Ecto neural progenitor cell (in vitro differentiated cells): ENCODE data around the gene ACTN1.

Experiments
- DNase-seq: peaks from one replicate; pipeline ENCODE4 v3.0.0-alpha.2; 2018; ENCODE audit warnings: low spot score

Gene ACTN1

GRCh38 chr14:68969278-68970033, 9.6 kb downstream of the ACTN1 start:
- no peak for DNase-seq

- no peak for DNase-seq
These were observed 10.4 kb downstream of the ACTN1 start for GRCh38 chr14:68968721-68969120.

GRCh38 chr14:68968051-68968450, 11.1 kb downstream of the ACTN1 start:
- no peak for DNase-seq

- DNase-seq, result no peak
These were observed 11.6 kb downstream of the ACTN1 start for GRCh38 chr14:68967459-68967940.

- DNase-seq, result no peak
These were observed 12.2 kb downstream of the ACTN1 start for GRCh38 chr14:68966872-68967301.

GRCh38 chr14:68965261-68965761, 13.8 kb downstream of the ACTN1 start:
- DNase-seq, result no peak

GRCh38 chr14:68964300-68965093, 14.6 kb downstream of the ACTN1 start:
- no peak for DNase-seq

GRCh38 chr14:68962681-68963080, 16.4 kb downstream of the ACTN1 start:
- DNase-seq, result no peak

- DNase-seq, result no peak
These were observed 17.1 kb downstream of the ACTN1 start for GRCh38 chr14:68961781-68962584.

GRCh38 chr14:68961361-68961760, 17.7 kb downstream of the ACTN1 start:
- no peak for DNase-seq

- no peak for DNase-seq
These were observed 19.0 kb downstream of the ACTN1 start for GRCh38 chr14:68960123-68960522.

- no peak for DNase-seq
These were observed 20.1 kb downstream of the ACTN1 start for GRCh38 chr14:68959035-68959434.

- no peak for DNase-seq
These were observed 20.5 kb downstream of the ACTN1 start for GRCh38 chr14:68958553-68958952.

GRCh38 chr14:68957775-68958174, 21.3 kb downstream of the ACTN1 start:
- DNase-seq, result no peak

GRCh38 chr14:68956724-68957123, 22.4 kb downstream of the ACTN1 start:
- DNase-seq, result no peak

- no peak for DNase-seq
These were observed 23.3 kb downstream of the ACTN1 start for GRCh38 chr14:68955851-68956179.

- no peak for DNase-seq
These were observed 23.8 kb downstream of the ACTN1 start for GRCh38 chr14:68955164-68955850.

GRCh38 chr14:68953196-68953555, 25.9 kb downstream of the ACTN1 start:
- no peak for DNase-seq

GRCh38 chr14:68952531-68953195, 26.4 kb downstream of the ACTN1 start:
- no peak for DNase-seq

- DNase-seq, result no peak
These were observed 27.1 kb downstream of the ACTN1 start for GRCh38 chr14:68951800-68952530.
